HUES64 (cell line): Measurements from ENCODE around the gene PLP2.
A peak's percentile ranks its signal among the peaks of the same experiment; 100 is the strongest.
"Not testable (repeated sequence)": the region's sequence is repeated elsewhere in the genome, so short reads cannot be mapped to it uniquely, and the experiment has no call there.

Experiments
- H3K27ac ChIP-seq: 2 replicates; pipeline ENCODE4 v1.7.0; 2013; ENCODE audit warnings: low read depth, low read length, inconsistent platforms
- H3K27me3 ChIP-seq: 2 replicates; pipeline ENCODE4 v1.6.1; 2013; ENCODE audit warnings: mild to moderate bottlenecking, low read length; ENCODE audit not compliant: insufficient read depth
- H3K36me3 ChIP-seq: 2 replicates; pipeline ENCODE4 v1.6.1; 2013; ENCODE audit warnings: mild to moderate bottlenecking, low read length; ENCODE audit not compliant: insufficient read depth
- H3K4me1 ChIP-seq: 2 replicates; pipeline ENCODE4 v1.6.1; 2013; ENCODE audit warnings: mild to moderate bottlenecking, low read length, moderate library complexity; ENCODE audit not compliant: insufficient read depth
- H3K4me3 ChIP-seq: 2 replicates; pipeline ENCODE4 v1.5.1; 2013; ENCODE audit warnings: mild to moderate bottlenecking, low read length, moderate library complexity
- H3K9ac ChIP-seq: 2 replicates; pipeline ENCODE4 v1.6.1; 2013; ENCODE audit warnings: mild to moderate bottlenecking, low read depth, low read length
- H3K9me3 ChIP-seq: 2 replicates; pipeline ENCODE4 v1.6.1; 2013; ENCODE audit warnings: low read depth, low read length; ENCODE audit not compliant: insufficient read depth
- WGBS: fragments of 150-250, 120-280 bp; methylation state at CpG from one replicate; pipeline ENCODE4 v1.1.7; 2013; ENCODE audit warnings: missing lambda C conversion rate; 5-methylcytosine and 5-hydroxymethylcytosine counted together

Gene PLP2

GRCh38 chrX:49164589-49165360, 6.9 kb upstream of the PLP2 start:
- H3K27ac ChIP-seq: no peak overlapping the region
- H3K4me1 ChIP-seq: peaks cover 10% of the 10 kb centered on the region; the same call in 1 of the 2 replicates
- no peak overlapping the region for H3K9ac ChIP-seq

GRCh38 chrX:49165901-49166881, 5.5 kb upstream of the PLP2 start:
- H3K9ac ChIP-seq: no peak overlapping the region
- H3K36me3 ChIP-seq: no peaks in the 10 kb centered on the region
- whole genome bisulfite sequencing: 5% methylated on average over 60 of the region's 61 CpGs
- H3K9me3 ChIP-seq: no peaks in the 10 kb centered on the region
- peak overlapping the region; percentile 56 for H3K4me3 ChIP-seq
- peaks cover 10% of the 10 kb centered on the region; the same call in 1 of the 2 replicates for H3K4me1 ChIP-seq
- H3K27ac ChIP-seq: no peak overlapping the region
- peaks cover 40% of the 10 kb centered on the region for H3K27me3 ChIP-seq

More at GRCh38 chrX:49164589-49165360, 6.9 kb upstream of the PLP2 start:
- Histone ChIP-seq H3K27me3 (peaks cover 38% of the 10 kb centered on the region), H3K4me3 (no peak overlapping the region), H3K9me3 (no peaks in the 10 kb centered on the region), H3K36me3 (no peaks in the 10 kb centered on the region)
- WGBS: 94% methylated on average over 31 of the region's 31 CpGs

DNA sequence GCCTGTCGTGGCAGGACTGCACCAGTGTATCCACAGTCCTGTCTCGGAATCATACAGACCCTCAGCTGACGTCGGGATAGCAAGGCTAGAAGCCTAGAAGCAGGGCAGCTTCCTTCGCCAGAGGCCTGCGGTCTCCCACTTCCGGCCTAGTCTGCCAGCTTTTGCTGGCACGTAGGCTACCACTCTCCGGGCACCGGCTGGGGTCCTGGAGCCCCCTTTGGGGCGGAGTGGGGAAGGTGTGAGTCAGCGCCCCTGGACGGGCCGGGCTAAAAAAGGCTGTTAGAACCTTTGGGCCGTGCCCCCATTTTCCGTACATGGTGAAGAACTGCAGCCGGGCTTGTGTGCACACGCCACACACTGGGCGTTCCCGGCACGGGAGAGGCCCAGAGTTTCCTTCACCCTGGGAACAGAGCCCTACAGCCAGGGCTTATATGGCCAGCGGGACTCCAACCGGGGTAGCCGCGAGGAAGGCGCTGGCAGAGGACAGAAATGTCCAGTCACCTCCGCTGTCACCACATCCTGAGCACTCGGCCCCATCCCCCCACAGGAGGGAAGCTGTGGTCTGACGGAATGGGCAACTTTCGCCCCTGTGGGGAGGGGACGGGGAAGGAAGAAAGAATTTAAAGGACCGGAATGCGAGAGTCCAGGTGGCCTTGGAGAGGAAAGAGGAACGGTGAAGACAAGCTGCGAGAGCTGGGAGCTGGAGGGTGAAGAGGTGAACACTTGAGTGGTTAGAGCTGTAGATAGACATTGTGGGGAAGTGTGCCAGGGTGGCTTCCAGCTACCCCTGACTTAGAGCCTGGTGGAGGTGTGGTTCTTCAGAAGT, 4.6 kb upstream of the PLP2 start:
- Histone ChIP-seq H3K9me3 (no peaks in the 10 kb centered on the region), H3K27me3 (peaks cover 43% of the 10 kb centered on the region), H3K4me1 (peaks cover 10% of the 10 kb centered on the region; the same call in 1 of the 2 replicates), H3K36me3 (no peaks in the 10 kb centered on the region), H3K9ac (0 out of 2 replicates have a peak overlapping the region, but pooled peaks have one; percentile 19), H3K27ac (no peak overlapping the region), H3K4me3 (peak overlapping the region; percentile 56)
- 5% methylated on average over 34 of the region's 35 CpGs for WGBS

- Histone ChIP-seq H3K4me1 (peaks cover 10% of the 10 kb centered on the region; the same call in 1 of the 2 replicates), H3K36me3 (no peaks in the 10 kb centered on the region), H3K9ac (no peak overlapping the region), H3K27ac (no peak overlapping the region), H3K9me3 (no peaks in the 10 kb centered on the region), H3K27me3 (peaks cover 43% of the 10 kb centered on the region), H3K4me3 (peak overlapping the region; percentile 56)
- 100% methylated on average over 2 of the region's 3 CpGs for WGBS
Measured at GRCh38 chrX:49167740-49168108, 4.0 kb upstream of the PLP2 start.

DNA sequence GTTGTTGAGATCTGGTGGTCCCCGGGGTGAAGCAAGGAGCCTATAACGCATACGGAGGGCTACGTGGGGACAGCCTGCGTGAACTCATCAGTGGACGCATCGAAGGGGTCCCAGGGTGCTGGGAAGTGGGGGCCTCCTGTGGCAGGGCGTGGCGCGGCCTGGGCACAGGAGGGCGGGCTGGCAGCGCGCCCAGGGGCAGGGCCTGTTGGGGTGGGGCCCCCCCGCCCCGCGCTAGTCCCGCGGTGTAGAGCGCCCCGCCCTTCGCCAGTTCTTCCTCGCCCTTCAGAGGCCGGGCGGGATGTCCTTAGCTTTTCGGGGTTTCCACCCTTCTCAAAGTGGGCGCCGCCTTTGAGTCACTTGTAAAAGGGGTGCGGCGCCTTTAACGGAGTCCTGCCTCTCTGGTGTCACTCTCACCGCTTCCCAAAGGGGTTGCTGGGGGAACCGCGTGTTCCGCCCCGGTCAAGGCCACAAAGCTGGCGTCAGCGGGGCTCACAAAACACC, 632 bp downstream of the PLP2 start:
- H3K4me3 ChIP-seq: peak overlapping the region; percentile 57
- no peaks in the 10 kb centered on the region for H3K36me3 ChIP-seq
- no peak overlapping the region for H3K9ac ChIP-seq
- WGBS: 3% methylated on average over 37 of the region's 37 CpGs
- peaks cover 35% of the 10 kb centered on the region for H3K27me3 ChIP-seq
- H3K27ac ChIP-seq: no peak overlapping the region
- no peaks in the 10 kb centered on the region for H3K9me3 ChIP-seq
- 0 out of 2 replicates have a peak, but pooled peaks cover 5% of the 10 kb centered on the region for H3K4me1 ChIP-seq

DNA sequence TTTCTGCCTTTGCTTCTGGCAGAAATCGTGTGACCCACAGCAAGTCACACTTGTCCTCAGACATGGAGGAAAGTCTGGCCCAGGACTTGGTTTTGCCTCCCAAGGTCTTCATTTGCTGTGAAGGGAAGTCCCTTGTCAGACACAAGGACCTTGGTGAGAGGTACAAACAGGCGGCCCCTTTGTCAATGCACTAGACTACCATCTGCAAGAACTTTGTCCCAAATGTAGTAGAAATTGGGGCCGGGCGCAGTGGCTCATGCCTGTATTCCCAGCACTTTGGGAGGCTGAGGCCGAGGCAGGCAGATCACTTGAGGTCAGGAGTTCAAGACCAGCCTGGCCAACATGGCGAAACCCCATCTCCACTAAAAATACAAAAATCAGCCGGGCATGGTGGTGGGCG, 1.8 kb downstream of the PLP2 start:
- 89% methylated on average over 8 of the region's 8 CpGs for WGBS
- H3K9ac ChIP-seq, H3K27ac ChIP-seq, H3K36me3 ChIP-seq, H3K4me3 ChIP-seq, H3K4me1 ChIP-seq, H3K9me3 ChIP-seq: not testable (repeated sequence)
- H3K27me3 ChIP-seq: peaks cover 29% of the 10 kb centered on the region

DNA sequence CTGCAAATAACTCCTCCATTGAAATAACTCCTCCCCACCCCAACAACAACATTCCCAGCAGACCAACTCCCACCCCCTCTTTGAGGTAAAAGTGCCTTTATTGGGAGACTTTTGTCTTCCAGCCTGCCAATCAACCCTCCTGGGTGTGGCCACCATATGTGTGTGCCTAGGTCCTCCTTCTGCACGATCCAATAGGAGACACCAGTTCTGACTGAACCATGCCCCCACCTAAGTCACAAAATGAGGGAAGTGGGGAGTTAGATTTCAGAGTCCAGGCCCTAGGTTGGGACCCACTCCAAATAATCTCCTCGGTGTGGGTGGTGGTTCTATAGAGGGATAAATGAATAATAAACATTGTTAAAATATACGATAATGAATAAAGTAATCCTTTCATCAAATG, 3.0 kb downstream of the PLP2 start:
- Histone ChIP-seq H3K9me3 (no peaks in the 10 kb centered on the region), H3K36me3 (peaks cover 7% of the 10 kb centered on the region; the same call in 1 of the 2 replicates)
- no CpG with 5 or more reads among the region's 3 CpGs for WGBS

DNA sequence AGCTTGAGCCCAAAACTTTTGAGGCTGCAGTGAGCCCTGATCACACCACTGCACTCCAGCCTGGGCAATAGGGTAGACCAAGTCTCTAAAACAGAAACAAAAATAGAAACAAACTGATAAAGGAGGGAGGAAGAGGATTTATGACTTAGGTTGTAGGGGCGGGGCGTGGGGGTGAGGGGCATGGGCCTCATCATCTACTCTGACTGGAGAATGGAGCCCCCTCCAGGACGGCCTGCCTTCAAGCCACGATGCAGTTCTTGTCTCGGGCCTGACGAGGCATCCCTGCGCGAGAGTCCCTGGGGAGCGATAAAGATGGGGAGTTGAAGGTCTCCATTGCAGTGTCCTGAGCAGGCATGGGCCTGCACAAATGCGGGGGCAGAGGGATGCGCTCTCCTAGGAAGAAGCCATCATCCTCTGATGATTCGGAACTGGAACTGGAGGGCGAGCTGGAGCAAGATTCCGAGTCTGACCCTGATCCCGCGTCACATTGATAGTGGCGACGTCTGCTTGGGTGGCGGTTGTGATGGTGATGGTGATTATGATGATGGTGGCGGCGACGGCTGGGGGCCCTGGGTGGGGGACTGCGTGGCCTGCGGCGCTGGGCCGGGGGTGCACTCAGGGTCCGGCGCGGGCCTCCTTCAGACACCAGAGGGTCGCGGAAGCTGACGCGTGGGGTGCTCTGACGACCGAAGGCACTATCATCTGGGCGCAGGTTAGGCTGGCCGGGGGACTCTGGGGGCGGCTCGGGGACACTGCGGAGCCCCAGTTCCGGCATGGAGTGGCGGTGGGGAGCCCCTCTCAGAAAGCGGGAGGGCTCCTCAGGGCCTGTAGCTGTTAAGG, 4.0 kb downstream of the PLP2 start:
- H3K36me3 ChIP-seq: peaks cover 11% of the 10 kb centered on the region
- no peaks in the 10 kb centered on the region for H3K4me1 ChIP-seq
- peaks cover 26% of the 10 kb centered on the region for H3K27me3 ChIP-seq
- 93% methylated on average over 42 of the region's 43 CpGs for WGBS
- no peak overlapping the region for H3K4me3 ChIP-seq
- H3K9me3 ChIP-seq: no peaks in the 10 kb centered on the region
- no peak overlapping the region for H3K27ac ChIP-seq
- no peak overlapping the region for H3K9ac ChIP-seq

More for the DNA sequence above, 3.0 kb downstream of the PLP2 start:
- Histone ChIP-seq H3K27ac (no peak overlapping the region), H3K9ac (no peak overlapping the region), H3K27me3 (peaks cover 26% of the 10 kb centered on the region), H3K4me3 (no peak overlapping the region), H3K4me1 (no peaks in the 10 kb centered on the region)

- Histone ChIP-seq H3K9me3 (no peaks in the 10 kb centered on the region), H3K4me3 (no peak overlapping the region), H3K4me1 (no peaks in the 10 kb centered on the region), H3K27ac (no peak overlapping the region), H3K36me3 (peaks cover 15% of the 10 kb centered on the region), H3K9ac (no peak overlapping the region), H3K27me3 (peaks cover 18% of the 10 kb centered on the region)
- WGBS: 90% methylated on average over 27 of the region's 27 CpGs
Measured at GRCh38 chrX:49176421-49177326, 5.0 kb downstream of the PLP2 start.
